ENCODE results near the gene AFAP1L2. TPM values are rescaled to one million over a fixed set of nuclear protein-coding genes. Genes with fewer than 3 reads are reported as not detected.

The AFAP1L2 gene
- total RNA-seq, 1 experiment from 2014 or later: 170 TPM

DNA sequence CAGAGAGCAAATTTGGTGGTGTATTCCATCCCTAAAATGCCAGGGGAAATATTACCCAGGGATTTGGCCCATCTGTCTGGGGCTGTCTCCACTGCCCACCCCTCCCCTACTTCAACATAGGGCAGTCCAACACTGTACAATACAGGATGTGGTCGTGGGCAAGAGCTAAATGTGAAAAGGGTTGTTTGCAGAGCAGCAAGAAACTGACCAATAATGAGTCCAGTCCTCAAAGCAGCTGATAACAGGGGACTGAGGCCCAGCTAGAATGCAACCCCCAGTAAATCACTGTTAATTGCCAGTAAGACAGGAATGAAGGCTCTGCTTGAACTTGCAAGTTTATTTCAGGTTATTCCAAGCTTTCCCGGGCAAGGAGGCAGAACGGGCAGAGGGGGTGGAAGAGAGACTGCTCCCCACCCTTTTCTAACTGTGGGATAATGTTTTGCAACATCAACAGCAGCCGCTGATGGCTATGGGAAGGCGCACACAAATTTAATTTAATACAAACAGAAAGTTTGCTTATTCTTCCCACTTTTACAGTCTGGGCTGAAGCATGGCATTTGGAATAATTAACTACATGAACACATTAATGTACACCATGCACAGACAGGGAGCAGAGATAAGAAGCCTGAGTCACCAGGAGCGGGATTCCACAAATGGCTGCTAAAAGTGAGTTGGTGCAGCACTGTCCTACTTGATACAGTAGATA lies 36.8 kb downstream of the AFAP1L2 start:
- TF ChIP-seq, protein P1, sequence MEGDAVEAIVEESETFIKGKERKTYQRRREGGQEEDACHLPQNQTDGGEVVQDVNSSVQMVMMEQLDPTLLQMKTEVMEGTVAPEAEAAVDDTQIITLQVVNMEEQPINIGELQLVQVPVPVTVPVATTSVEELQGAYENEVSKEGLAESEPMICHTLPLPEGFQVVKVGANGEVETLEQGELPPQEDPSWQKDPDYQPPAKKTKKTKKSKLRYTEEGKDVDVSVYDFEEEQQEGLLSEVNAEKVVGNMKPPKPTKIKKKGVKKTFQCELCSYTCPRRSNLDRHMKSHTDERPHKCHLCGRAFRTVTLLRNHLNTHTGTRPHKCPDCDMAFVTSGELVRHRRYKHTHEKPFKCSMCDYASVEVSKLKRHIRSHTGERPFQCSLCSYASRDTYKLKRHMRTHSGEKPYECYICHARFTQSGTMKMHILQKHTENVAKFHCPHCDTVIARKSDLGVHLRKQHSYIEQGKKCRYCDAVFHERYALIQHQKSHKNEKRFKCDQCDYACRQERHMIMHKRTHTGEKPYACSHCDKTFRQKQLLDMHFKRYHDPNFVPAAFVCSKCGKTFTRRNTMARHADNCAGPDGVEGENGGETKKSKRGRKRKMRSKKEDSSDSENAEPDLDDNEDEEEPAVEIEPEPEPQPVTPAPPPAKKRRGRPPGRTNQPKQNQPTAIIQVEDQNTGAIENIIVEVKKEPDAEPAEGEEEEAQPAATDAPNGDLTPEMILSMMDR (IDR thresholded peaks at IDR 0.05): no peak
- Histone ChIP-seq H3K4me1 (ENCODE audit: control insufficient read depth, insufficient read depth, low read length) (peaks cover 26% of the 10 kb centered on the region), H3K27ac (ENCODE audit: low read length) (no peak overlapping the region; the same call in 1 of the 2 replicates), H3K4me3 (ENCODE audit: low read depth in 2 of 2, low read length in 2 of 2) (no peak overlapping the region), H3K9me3 (ENCODE audit: control insufficient read depth, insufficient read depth, low read depth, low read length) (no peaks in the 10 kb centered on the region), H3K27me3 (ENCODE audit: control insufficient read depth, insufficient read depth, low read length) (no peaks in the 10 kb centered on the region), H3K36me3 (ENCODE audit: control insufficient read depth, insufficient read depth, low read length) (no peaks in the 10 kb centered on the region)
- ChIA-PET CTCF (no interaction called here), POLR2A (no interaction called here)
- intact Hi-C loops (cut with micrococcal nuclease; ENCODE audit: unreplicated experiment): no loop called here
- in situ Hi-C loops (cut with HindIII; ENCODE audit: low pct_unique_long_range_greater_than_20kb, low sequenced_read_pairs): no loop called here
- BruUV-seq (replicated peaks): no TSS peak
- ATAC-seq (peak; percentile 48), DNase-seq (ENCODE audit: low read depth, low spot score) (no peak)

GRCh38 chr10:114364726-114365125 lies 39.6 kb downstream of the AFAP1L2 start:
- intact Hi-C loops (cut with micrococcal nuclease; ENCODE audit: unreplicated experiment) (no loop called here), in situ Hi-C loops (cut with HindIII; ENCODE audit: low pct_unique_long_range_greater_than_20kb, low sequenced_read_pairs) (no loop called here)
- POLR2A ChIA-PET: no interaction called here
- DNase-seq (ENCODE audit: low read depth, low spot score): no peak
- no peaks in the 10 kb centered on the region for H3K36me3 ChIP-seq (ENCODE audit: control insufficient read depth, insufficient read depth, low read length)
- no TSS peak for BruUV-seq (replicated peaks)
- no peak for TF ChIP-seq POLR2AphosphoS5 (IDR thresholded peaks at IDR 0.05; ENCODE audit: low read depth, low read length)
- no peak for TF ChIP-seq TCF7L2 (IDR thresholded peaks at IDR 0.05; ENCODE audit: low read depth, low read length)
- TF ChIP-seq, protein P2, sequence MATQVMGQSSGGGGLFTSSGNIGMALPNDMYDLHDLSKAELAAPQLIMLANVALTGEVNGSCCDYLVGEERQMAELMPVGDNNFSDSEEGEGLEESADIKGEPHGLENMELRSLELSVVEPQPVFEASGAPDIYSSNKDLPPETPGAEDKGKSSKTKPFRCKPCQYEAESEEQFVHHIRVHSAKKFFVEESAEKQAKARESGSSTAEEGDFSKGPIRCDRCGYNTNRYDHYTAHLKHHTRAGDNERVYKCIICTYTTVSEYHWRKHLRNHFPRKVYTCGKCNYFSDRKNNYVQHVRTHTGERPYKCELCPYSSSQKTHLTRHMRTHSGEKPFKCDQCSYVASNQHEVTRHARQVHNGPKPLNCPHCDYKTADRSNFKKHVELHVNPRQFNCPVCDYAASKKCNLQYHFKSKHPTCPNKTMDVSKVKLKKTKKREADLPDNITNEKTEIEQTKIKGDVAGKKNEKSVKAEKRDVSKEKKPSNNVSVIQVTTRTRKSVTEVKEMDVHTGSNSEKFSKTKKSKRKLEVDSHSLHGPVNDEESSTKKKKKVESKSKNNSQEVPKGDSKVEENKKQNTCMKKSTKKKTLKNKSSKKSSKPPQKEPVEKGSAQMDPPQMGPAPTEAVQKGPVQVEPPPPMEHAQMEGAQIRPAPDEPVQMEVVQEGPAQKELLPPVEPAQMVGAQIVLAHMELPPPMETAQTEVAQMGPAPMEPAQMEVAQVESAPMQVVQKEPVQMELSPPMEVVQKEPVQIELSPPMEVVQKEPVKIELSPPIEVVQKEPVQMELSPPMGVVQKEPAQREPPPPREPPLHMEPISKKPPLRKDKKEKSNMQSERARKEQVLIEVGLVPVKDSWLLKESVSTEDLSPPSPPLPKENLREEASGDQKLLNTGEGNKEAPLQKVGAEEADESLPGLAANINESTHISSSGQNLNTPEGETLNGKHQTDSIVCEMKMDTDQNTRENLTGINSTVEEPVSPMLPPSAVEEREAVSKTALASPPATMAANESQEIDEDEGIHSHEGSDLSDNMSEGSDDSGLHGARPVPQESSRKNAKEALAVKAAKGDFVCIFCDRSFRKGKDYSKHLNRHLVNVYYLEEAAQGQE (IDR thresholded peaks at IDR 0.05; ENCODE audit: insufficient read depth in 1 of 2, low read depth in 2 of 2, low read length in 1 of 2): no peak
- no peak for TF ChIP-seq SIN3A (IDR thresholded peaks at IDR 0.05; ENCODE audit: borderline replicate concordance, insufficient read depth, low read depth, low read length)
- TF ChIP-seq, protein P1 (IDR thresholded peaks at IDR 0.05): no peak
- no peak for ATAC-seq
- CTCF ChIA-PET: no interaction called here
- no peaks in the 10 kb centered on the region for H3K27me3 ChIP-seq (ENCODE audit: control insufficient read depth, insufficient read depth, low read length)
- H3K4me1 ChIP-seq (ENCODE audit: control insufficient read depth, insufficient read depth, low read length): peaks cover 32% of the 10 kb centered on the region
- no peak overlapping the region for H3K4me3 ChIP-seq (ENCODE audit: low read depth in 2 of 2, low read length in 2 of 2)
- H3K9me3 ChIP-seq (ENCODE audit: control insufficient read depth, insufficient read depth, low read depth, low read length): no peaks in the 10 kb centered on the region
- no peak overlapping the region for H3K27ac ChIP-seq (ENCODE audit: low read length)

All from Panc1 (cell line).